ENCODE measurements around the gene PPP2R5A. TPM values are rescaled to one million over a fixed set of nuclear protein-coding genes. Genes with fewer than 3 reads are reported as not detected.

PPP2R5A gene
- total and polyA plus RNA-seq, 2 of the 8 experiments (the other 6 are each of a cell fraction or from before 2014, with no cell fraction given): 14.6 to 36.3 TPM

DNA sequence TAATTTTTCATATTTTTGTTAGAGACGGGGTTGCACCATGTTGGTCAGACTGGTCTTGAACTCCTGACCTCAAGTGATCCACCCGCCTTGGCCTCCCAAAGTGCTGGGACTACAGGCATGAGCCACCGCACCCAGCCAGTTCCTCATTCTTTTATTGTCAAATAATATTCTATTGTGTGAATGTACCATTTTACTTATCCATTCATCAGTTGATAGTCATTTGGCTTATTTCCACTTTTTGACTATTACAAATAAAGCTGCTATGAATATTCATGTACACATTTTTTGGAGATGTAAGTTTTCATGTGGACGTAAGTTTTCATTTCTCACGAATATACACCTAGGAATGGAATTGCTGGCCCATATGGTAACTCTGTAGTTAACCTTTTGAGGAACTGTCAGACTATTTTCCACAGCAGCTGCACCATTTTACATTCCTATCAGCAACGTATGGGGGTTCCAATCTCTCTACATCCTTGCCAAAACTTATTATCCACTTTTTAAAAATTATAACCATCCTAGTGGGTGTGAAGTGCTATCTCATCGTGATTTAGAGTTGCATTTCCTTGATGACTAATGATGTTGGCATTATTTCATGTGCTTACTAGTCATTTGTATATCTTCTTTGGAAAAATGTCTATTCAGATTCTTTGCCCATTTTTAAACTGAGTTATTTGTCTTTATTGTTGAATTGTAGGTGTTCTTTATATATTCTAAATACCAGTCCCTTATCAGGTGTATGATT is 116.8 kb downstream of the PPP2R5A start:
- FAIRE-seq: no peak
- H3K36me3 ChIP-seq (ENCODE audit: control insufficient read depth in 2 of 4, insufficient read depth in 4 of 4, low read length in 3 of 4): peaks cover 8 to 30% (median 21%) of the 10 kb centered on the region in 4 experiments

More for the DNA sequence above, 116.8 kb downstream of the PPP2R5A start:
- H3K14ac ChIP-seq (ENCODE audit: insufficient read length): no peak overlapping the region
- no peak overlapping the region for H2BK12ac ChIP-seq (ENCODE audit: low read depth, low read length)
- H3K79me1 ChIP-seq (ENCODE audit: low read depth, low read length): no peaks in the 10 kb centered on the region; the same call in 1 of the 2 replicates
- peaks cover 6 to 7% of the 10 kb centered on the region in 2 experiments; a peak in 1 of 4 replicates for H3K9me3 ChIP-seq (ENCODE audit: insufficient read depth in 2 of 2, low read depth in 1 of 2, low read length in 1 of 2)
- no peak overlapping the region for H3K18ac ChIP-seq (ENCODE audit: extremely low read depth, low read length)
- no peaks in the 10 kb centered on the region for H3K4me1 ChIP-seq (replicated peaks in 1 of 4; ENCODE audit: control insufficient read depth in 3 of 4, insufficient read depth in 4 of 4, low read length in 3 of 4)
- no peak overlapping the region for H2BK20ac ChIP-seq (ENCODE audit: low read length)
- no peaks in the 10 kb centered on the region for H3K27me3 ChIP-seq (replicated peaks in 1 of 4; ENCODE audit: control insufficient read depth in 3 of 4, extremely low read depth in 1 of 4, insufficient read depth in 3 of 4, low read length in 3 of 4)
- H4K8ac ChIP-seq (ENCODE audit: extremely low read depth, insufficient read depth, low read length): no peak overlapping the region
- H3K56ac ChIP-seq (replicated peaks; ENCODE audit: insufficient read length, low read depth, low read length): no peak overlapping the region
- H3K23me2 ChIP-seq (ENCODE audit: low read depth, low read length): no peaks in the 10 kb centered on the region; the same call in 1 of the 2 replicates
- H3K23ac ChIP-seq (ENCODE audit: insufficient read length): no peak overlapping the region
- no peak overlapping the region for H2BK5ac ChIP-seq (ENCODE audit: low read depth, low read length)
- no peak for TF ChIP-seq SP1 (IDR thresholded peaks at IDR 0.05; ENCODE audit: low read depth, low read length)
- no peak for TF ChIP-seq KDM1A (IDR thresholded peaks at IDR 0.05; ENCODE audit: borderline replicate concordance, low read length)
- no peak for TF ChIP-seq CEBPB (IDR thresholded peaks at IDR 0.05; ENCODE audit: low read depth, low read length)
- no peak for TF ChIP-seq SUZ12 (IDR thresholded peaks at IDR 0.05; ENCODE audit: low read length)
- TF ChIP-seq POLR2A (IDR thresholded peaks at IDR 0.05; ENCODE audit: control extremely low read depth in 1 of 2, low read depth in 2 of 2, low read length in 2 of 2): no peak
- TF ChIP-seq POU5F1 (IDR thresholded peaks at IDR 0.05; ENCODE audit: low read depth, low read length): no peak
- TF ChIP-seq GTF2F1 (IDR thresholded peaks at IDR 0.05; ENCODE audit: borderline replicate concordance, low read depth, low read length): no peak
- TF ChIP-seq POLR2AphosphoS5 (IDR thresholded peaks at IDR 0.05; ENCODE audit: low read depth, low read length): no peak
- no peak for TF ChIP-seq CHD2 (IDR thresholded peaks at IDR 0.05; ENCODE audit: low read length)
- no peak for TF ChIP-seq KDM4A (IDR thresholded peaks at IDR 0.05; ENCODE audit: low read depth, low read length, severe bottlenecking)
- TF ChIP-seq MAFK (IDR thresholded peaks at IDR 0.05; ENCODE audit: low read depth, low read length): no peak
- no peak for TF ChIP-seq RBBP5 (IDR thresholded peaks at IDR 0.05; ENCODE audit: borderline replicate concordance, low read depth, low read length)
- no peak overlapping the region for H3K4me2 ChIP-seq (ENCODE audit: insufficient read depth in 1 of 2, low read depth in 2 of 2, low read length in 2 of 2)
- WGBS, 2 experiments (ENCODE audit: extremely low coverage in 1 of 2, insufficient coverage in 1 of 2, insufficient read length in 1 of 2, insufficient replicate concordance in 2 of 2, low coverage in 1 of 2, low lambda C conversion rate in 2 of 2, missing lambda C conversion rate in 1 of 2): 88% methylated on average over 7 of the region's 7 CpGs; no CpG with 5 or more reads in 1 of the 2 experiments
- H4K91ac ChIP-seq (replicated peaks; ENCODE audit: insufficient read length, low read length): no peak overlapping the region
- CTCF ChIA-PET (ENCODE audit: partially characterized antibody): interaction anchor here (1.3 to 2.3 kb wide), 2 partner anchors 54 to 208 kb away, joined by 3 to 8 read pairs; no protein-coding TSS in a partner anchor
- no peak overlapping the region for H2AFZ ChIP-seq (ENCODE audit: low read length)
- no peak overlapping the region for H3K9ac ChIP-seq (replicated peaks in 1 of 4; ENCODE audit: extremely low read depth in 1 of 4, low read depth in 3 of 4, low read length in 3 of 4)
- no peak overlapping the region for H4K5ac ChIP-seq (ENCODE audit: insufficient read length, low read depth, low read length)
- no peak overlapping the region for H3K4ac ChIP-seq (replicated peaks; ENCODE audit: insufficient read length, low read depth, low read length)
- H3K27ac ChIP-seq (ENCODE audit: low read depth, low read length): no peak overlapping the region
- no peak overlapping the region for H3K4me3 ChIP-seq (ENCODE audit: extremely low read depth in 1 of 4, insufficient read depth in 2 of 4, low read depth in 3 of 4, low read length in 4 of 4)
- POLR2A ChIA-PET (ENCODE audit: partially characterized antibody): no interaction called here
- H3K79me2 ChIP-seq (ENCODE audit: control insufficient read depth in 1 of 2, insufficient read depth in 2 of 2, low read length in 2 of 2): peaks cover 0 to 3% of the 10 kb centered on the region in 2 experiments; a peak in 1 of 4 replicates
- no peak overlapping the region for H2BK120ac ChIP-seq (replicated peaks; ENCODE audit: low read depth, low read length)
- no peak for DNase-seq (ENCODE audit: low read depth in 1 of 2, low spot score in 2 of 2)
- no peak overlapping the region for H2BK15ac ChIP-seq (ENCODE audit: low read length)
- no peak overlapping the region for H2AK5ac ChIP-seq (ENCODE audit: low read depth, low read length)
- no peaks in the 10 kb centered on the region for H4K20me1 ChIP-seq (replicated peaks in 1 of 2; ENCODE audit: control insufficient read depth in 1 of 2, insufficient read depth in 2 of 2, low read length in 2 of 2)
